ENCODE measurements around the gene SYNCRIP.
"Not testable (repeated sequence)": the region's sequence is repeated elsewhere in the genome, so short reads cannot be mapped to it uniquely, and the experiment has no call there.

Gene SYNCRIP

GRCh38 chr6:85565736-85566135 is 77.0 kb downstream of the SYNCRIP start:
- DNase-seq, result no peak
- TF ChIP-seq POLR2A (IDR thresholded peaks at IDR 0.05; ENCODE audit: low read length), result no peak
- no peak for TF ChIP-seq GATA1 (IDR thresholded peaks at IDR 0.05; ENCODE audit: low read depth, low read length)

DNA sequence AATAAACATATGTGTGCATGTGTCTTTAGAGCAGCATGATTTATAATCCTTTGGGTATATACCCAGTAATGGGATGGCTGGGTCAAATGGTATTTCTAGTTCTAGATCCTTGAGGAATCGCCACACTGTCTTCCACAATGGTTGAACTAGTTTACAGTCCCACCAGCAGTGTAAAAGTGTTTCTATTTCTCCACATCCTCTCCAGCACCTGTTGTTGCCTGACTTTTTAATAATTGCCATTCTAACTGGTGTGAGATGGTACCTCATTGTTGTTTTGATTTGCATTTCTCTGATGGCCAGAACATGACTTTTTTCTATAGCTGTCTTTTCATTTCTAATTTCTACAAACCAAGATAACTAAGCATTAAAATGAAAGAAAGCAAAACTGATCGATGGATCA is 78.5 kb downstream of the SYNCRIP start:
- DNase-seq, result not testable (repeated sequence)
